Measurements from ENCODE around the gene COL19A1.

DNA sequence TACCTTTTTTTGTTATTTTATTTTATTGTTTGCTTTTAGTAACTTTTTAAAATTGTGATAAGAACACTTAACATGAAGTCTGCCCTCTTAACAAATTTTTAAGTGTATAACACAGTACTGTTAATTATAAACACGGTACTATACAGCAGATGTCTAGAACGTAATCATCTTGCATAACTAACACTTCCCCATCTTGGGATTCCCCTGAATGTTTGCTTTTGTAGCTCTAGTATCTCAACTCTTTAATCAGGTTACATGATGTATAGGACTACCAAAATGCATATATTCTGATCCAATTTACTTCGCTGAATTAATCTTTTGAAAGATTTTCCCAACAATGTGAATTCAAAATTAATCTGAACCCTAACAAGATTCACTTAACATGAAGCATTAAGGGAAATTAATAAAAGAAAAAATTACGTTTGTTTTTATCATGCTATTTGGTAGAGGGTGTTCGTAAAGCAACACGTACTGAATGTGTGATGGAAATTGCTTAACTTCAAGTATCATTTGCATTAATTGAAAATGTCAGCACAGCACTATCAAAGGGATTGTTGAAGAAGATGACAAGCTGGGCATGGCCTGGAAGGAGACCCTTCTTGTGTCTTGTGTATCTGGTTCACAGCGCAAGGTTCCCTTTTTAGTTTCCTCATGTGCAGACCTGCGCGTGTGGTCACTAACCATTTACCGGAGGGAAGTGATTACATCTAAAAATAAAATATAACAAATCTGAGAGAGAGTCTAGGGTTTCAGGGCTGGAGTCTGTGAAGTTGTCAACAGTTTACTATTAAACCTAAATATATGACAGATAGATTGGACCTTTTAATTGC is 15.2 kb downstream of the COL19A1 start:
- TF ChIP-seq, protein P1, sequence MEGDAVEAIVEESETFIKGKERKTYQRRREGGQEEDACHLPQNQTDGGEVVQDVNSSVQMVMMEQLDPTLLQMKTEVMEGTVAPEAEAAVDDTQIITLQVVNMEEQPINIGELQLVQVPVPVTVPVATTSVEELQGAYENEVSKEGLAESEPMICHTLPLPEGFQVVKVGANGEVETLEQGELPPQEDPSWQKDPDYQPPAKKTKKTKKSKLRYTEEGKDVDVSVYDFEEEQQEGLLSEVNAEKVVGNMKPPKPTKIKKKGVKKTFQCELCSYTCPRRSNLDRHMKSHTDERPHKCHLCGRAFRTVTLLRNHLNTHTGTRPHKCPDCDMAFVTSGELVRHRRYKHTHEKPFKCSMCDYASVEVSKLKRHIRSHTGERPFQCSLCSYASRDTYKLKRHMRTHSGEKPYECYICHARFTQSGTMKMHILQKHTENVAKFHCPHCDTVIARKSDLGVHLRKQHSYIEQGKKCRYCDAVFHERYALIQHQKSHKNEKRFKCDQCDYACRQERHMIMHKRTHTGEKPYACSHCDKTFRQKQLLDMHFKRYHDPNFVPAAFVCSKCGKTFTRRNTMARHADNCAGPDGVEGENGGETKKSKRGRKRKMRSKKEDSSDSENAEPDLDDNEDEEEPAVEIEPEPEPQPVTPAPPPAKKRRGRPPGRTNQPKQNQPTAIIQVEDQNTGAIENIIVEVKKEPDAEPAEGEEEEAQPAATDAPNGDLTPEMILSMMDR (conservative IDR thresholded peaks at IDR 0.05; ENCODE audit: low read length) = no peak
- no peak for TF ChIP-seq EZH2phosphoT487 (IDR thresholded peaks at IDR 0.05; ENCODE audit: borderline replicate concordance, low read depth, low read length)
